ENCODE measurements around the gene HORMAD1.

Gene HORMAD1

DNA sequence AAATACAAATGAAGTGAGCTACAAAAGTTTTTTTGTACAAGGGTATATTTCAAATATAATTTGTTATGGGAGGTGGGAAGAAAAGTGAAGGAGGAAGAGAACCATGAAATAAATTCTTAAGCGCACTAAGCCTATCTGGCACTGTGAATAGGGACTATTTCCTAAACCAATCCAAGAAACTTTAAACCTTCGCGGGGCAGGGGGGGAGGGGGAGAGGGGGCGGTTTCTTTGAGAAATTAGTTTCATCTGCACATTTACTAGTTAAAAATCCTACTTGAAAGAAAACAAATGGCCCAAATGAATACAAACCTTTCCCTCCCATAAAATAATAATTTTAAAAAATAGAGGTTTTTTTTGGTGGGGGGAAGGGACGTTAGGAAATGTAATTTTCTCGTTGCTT lies 24.1 kb downstream of the HORMAD1 start:
- H4K20me1 ChIP-seq (ENCODE audit: insufficient read depth, low read length) = no peaks in the 10 kb centered on the region
- DNase-seq = no peak
- peak overlapping the region; percentile 96 to 97 for H3K4me3 ChIP-seq (ENCODE audit: low read depth in 1 of 2, low read length in 2 of 2)
- H2AFZ ChIP-seq (ENCODE audit: low read depth, low read length) = peak overlapping the region; percentile 91
- H3K4me2 ChIP-seq (ENCODE audit: insufficient read depth, low read length) = peak overlapping the region; percentile 85
- ATAC-seq (ENCODE audit: insufficient read depth, low read depth) = no peak
- H3K79me2 ChIP-seq (ENCODE audit: insufficient read depth, low read length) = peaks cover 34% of the 10 kb centered on the region
- peaks cover 4% of the 10 kb centered on the region for H3K27me3 ChIP-seq (ENCODE audit: insufficient read depth, low read length, poor library complexity)
- peak overlapping the region; percentile 84 for H3K27ac ChIP-seq (ENCODE audit: low read length)
- peaks cover 31% of the 10 kb centered on the region for H3K36me3 ChIP-seq (ENCODE audit: insufficient read depth, low read length)
- H3K4me1 ChIP-seq (ENCODE audit: insufficient read depth, low read length) = peaks cover 30% of the 10 kb centered on the region
- H3K9ac ChIP-seq (ENCODE audit: low read depth, low read length) = peak overlapping the region; percentile 61
- TF ChIP-seq, protein P1, sequence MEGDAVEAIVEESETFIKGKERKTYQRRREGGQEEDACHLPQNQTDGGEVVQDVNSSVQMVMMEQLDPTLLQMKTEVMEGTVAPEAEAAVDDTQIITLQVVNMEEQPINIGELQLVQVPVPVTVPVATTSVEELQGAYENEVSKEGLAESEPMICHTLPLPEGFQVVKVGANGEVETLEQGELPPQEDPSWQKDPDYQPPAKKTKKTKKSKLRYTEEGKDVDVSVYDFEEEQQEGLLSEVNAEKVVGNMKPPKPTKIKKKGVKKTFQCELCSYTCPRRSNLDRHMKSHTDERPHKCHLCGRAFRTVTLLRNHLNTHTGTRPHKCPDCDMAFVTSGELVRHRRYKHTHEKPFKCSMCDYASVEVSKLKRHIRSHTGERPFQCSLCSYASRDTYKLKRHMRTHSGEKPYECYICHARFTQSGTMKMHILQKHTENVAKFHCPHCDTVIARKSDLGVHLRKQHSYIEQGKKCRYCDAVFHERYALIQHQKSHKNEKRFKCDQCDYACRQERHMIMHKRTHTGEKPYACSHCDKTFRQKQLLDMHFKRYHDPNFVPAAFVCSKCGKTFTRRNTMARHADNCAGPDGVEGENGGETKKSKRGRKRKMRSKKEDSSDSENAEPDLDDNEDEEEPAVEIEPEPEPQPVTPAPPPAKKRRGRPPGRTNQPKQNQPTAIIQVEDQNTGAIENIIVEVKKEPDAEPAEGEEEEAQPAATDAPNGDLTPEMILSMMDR (IDR thresholded peaks at IDR 0.05; ENCODE audit: borderline replicate concordance, extremely low read depth, low read length, poor library complexity, severe bottlenecking) = no peak
- TF ChIP-seq EZH2 (IDR thresholded peaks at IDR 0.05; ENCODE audit: borderline replicate concordance, low read depth, low read length, severe bottlenecking) = no peak
- H3K9me3 ChIP-seq (ENCODE audit: insufficient read depth, low read length, severe bottlenecking) = no peaks in the 10 kb centered on the region

- Histone ChIP-seq H3K9me3 (ENCODE audit: insufficient read depth, low read length, severe bottlenecking) (no peaks in the 10 kb centered on the region), H3K4me3 (ENCODE audit: low read depth in 1 of 2, low read length in 2 of 2) (peak overlapping the region; percentile 96 to 97; a peak in 3 of 4 replicates), H3K4me2 (ENCODE audit: insufficient read depth, low read length) (peak overlapping the region; percentile 85), H3K79me2 (ENCODE audit: insufficient read depth, low read length) (peaks cover 37% of the 10 kb centered on the region), H3K27me3 (ENCODE audit: insufficient read depth, low read length, poor library complexity) (peaks cover 2% of the 10 kb centered on the region), H2AFZ (ENCODE audit: low read depth, low read length) (0 out of 2 replicates have a peak overlapping the region, but pooled peaks have one; percentile 34), H3K27ac (ENCODE audit: low read length) (peak overlapping the region; percentile 84; the same call in 1 of the 2 replicates), H3K36me3 (ENCODE audit: insufficient read depth, low read length) (peaks cover 35% of the 10 kb centered on the region), H3K4me1 (ENCODE audit: insufficient read depth, low read length) (peaks cover 30% of the 10 kb centered on the region), H4K20me1 (ENCODE audit: insufficient read depth, low read length) (no peaks in the 10 kb centered on the region), H3K9ac (ENCODE audit: low read depth, low read length) (peak overlapping the region; percentile 61)
- TF ChIP-seq EZH2 (IDR thresholded peaks at IDR 0.05; ENCODE audit: borderline replicate concordance, low read depth, low read length, severe bottlenecking) = no peak
- TF ChIP-seq, protein P1 (IDR thresholded peaks at IDR 0.05; ENCODE audit: borderline replicate concordance, extremely low read depth, low read length, poor library complexity, severe bottlenecking) = no peak
- no peak for ATAC-seq (ENCODE audit: insufficient read depth, low read depth)
- DNase-seq = no peak
Measured at GRCh38 chr1:150696162-150696561, 24.5 kb downstream of the HORMAD1 start.

GRCh38 chr1:150695561-150695960 lies 25.1 kb downstream of the HORMAD1 start:
- no peak overlapping the region for H3K9ac ChIP-seq (ENCODE audit: low read depth, low read length)
- no peaks in the 10 kb centered on the region for H3K27me3 ChIP-seq (ENCODE audit: insufficient read depth, low read length, poor library complexity)
- H3K36me3 ChIP-seq (ENCODE audit: insufficient read depth, low read length) = peaks cover 41% of the 10 kb centered on the region
- DNase-seq (no peak), ATAC-seq (ENCODE audit: insufficient read depth, low read depth) (no peak)
- no peaks in the 10 kb centered on the region for H3K9me3 ChIP-seq (ENCODE audit: insufficient read depth, low read length, severe bottlenecking)
- TF ChIP-seq, protein P1 (IDR thresholded peaks at IDR 0.05; ENCODE audit: borderline replicate concordance, extremely low read depth, low read length, poor library complexity, severe bottlenecking) = no peak
- no peak for TF ChIP-seq EZH2 (IDR thresholded peaks at IDR 0.05; ENCODE audit: borderline replicate concordance, low read depth, low read length, severe bottlenecking)
- H3K4me2 ChIP-seq (ENCODE audit: insufficient read depth, low read length) = peak overlapping the region; percentile 85; the same call in 1 of the 2 replicates
- no peak overlapping the region for H2AFZ ChIP-seq (ENCODE audit: low read depth, low read length)
- H3K27ac ChIP-seq (ENCODE audit: low read length) = no peak overlapping the region
- peaks cover 37% of the 10 kb centered on the region for H3K79me2 ChIP-seq (ENCODE audit: insufficient read depth, low read length)
- H3K4me3 ChIP-seq (ENCODE audit: low read depth in 1 of 2, low read length in 2 of 2) = peak overlapping the region in 1 of 2 experiments; percentile 97; a peak in 1 of 4 replicates
- no peaks in the 10 kb centered on the region for H4K20me1 ChIP-seq (ENCODE audit: insufficient read depth, low read length)
- H3K4me1 ChIP-seq (ENCODE audit: insufficient read depth, low read length) = peaks cover 30% of the 10 kb centered on the region
